Right lobe of liver (tissue), 6 donors: ENCODE data around the gene GLIS1. TPM values are rescaled to one million over a fixed set of nuclear protein-coding genes. Genes with fewer than 3 reads are reported as not detected.

Experiments used
- ATAC-seq, 4 donors: fragments of 200-7000 bp; cut with Tn5 transposase; one replicate each; pipeline ENCODE4 v1.9.1; 2020; ENCODE audit warnings: mild to moderate bottlenecking in 4 of 4, moderate library complexity in 4 of 4
- DNase-seq, 3 donors: peaks; one replicate each; pipeline ENCODE4 v3.0.0-alpha.2; 2020
- H3K27ac ChIP-seq, 3 donors: fragments of 200-600 bp; one replicate each; pipeline ENCODE4 v1.8.0; 2022
- H3K27me3 ChIP-seq, 2 donors: fragments of 200-600 bp; one replicate each; pipeline ENCODE4 v1.8.0; 2022
- H3K36me3 ChIP-seq, 4 donors: fragments of 200-600 bp; sonication (generic) in 1 of 4; one replicate each; pipeline versions ENCODE4 v1.5.1 to v1.8.0; 2017 to 2022; ENCODE audit warnings: control low read depth in 1 of 4
- H3K4me1 ChIP-seq, 4 donors: fragments of 200-600 bp; sonication (generic) in 1 of 4; one replicate each; pipeline versions ENCODE4 v1.5.1 to v1.8.0; 2017 to 2022; ENCODE audit warnings: control low read depth in 1 of 4
- H3K4me3 ChIP-seq, 3 donors: fragments of 200-600 bp; one replicate each; pipeline ENCODE4 v1.8.0; 2022
- H3K9me3 ChIP-seq, 4 donors: fragments of 200-600 bp; sonication (generic) in 1 of 4; one replicate each; pipeline versions ENCODE4 v1.5.1 to v1.8.0; 2017 to 2022; ENCODE audit warnings: control low read depth in 1 of 4
- CTCF ChIP-seq, 4 donors: fragments of 200-600 bp in 3 of 4; fragments of 450-650 bp in 1 of 4; IDR thresholded peaks; one replicate each; pipeline versions ENCODE4 v1.5.1 to v1.8.0; 2016 to 2022; ENCODE audit warnings: antibody characterized with exemption in 4 of 4, mild to moderate bottlenecking in 2 of 4
- POLR2A ChIP-seq: fragments of 450-650 bp; IDR thresholded peaks from one replicate; pipeline ENCODE4 v1.6.1; 2017; ENCODE audit warnings: antibody characterized with exemption, mild to moderate bottlenecking
- WGBS: methylation state at CpG from one replicate; pipeline ENCODE4 v1.1.6; 2018; ENCODE audit warnings: low coverage, low lambda C conversion rate; ENCODE audit not compliant: insufficient coverage; ENCODE audit errors: missing lambda C conversion rate; 5-methylcytosine and 5-hydroxymethylcytosine counted together
- intact Hi-C, 2 donors: fragments of 100-400 bp; cut with DNase I; formaldehyde crosslinking; loops; one replicate each; pipeline versions ENCODE4 v1.11.2 to v1.14.1; 2022
- total RNA-seq, 6 experiments: library from RNA; depleted of rRNA in 2 of 6; stranded (reverse); fragments of >200 nt in 2 of 6; fragmentation: NEBNext Ultra II Directional in 3 of 6; extraction: Animal tissue kit (Norgen Biotek cat#: 25700) in 3 of 6; gene quantifications; one replicate each; pipeline versions ENCODE4 v1.1.0 to v1.2.4, GENCODE V29; 2016 to 2023
- donor health status: DM: no; HTN: yes; CAD: no.
- donor health status: DM: no; HTN: no; CAD: no.
- donor health status: DM: no; HTN: no; CAD: no.
- donor health status: DM: no; HTN: yes; CAD: no.
- donor health status: DM: no; HTN: yes; CAD: no.

GLIS1 gene
- total RNA-seq, 6 experiments from 2014 or later = not detected

- Histone ChIP-seq H3K27me3 (no peaks in the 10 kb centered on the region), H3K4me1 (no peaks in the 10 kb centered on the region), H3K9me3 (no peaks in the 10 kb centered on the region), H3K4me3 (no peak overlapping the region), H3K36me3 (no peaks in the 10 kb centered on the region), H3K27ac (no peak overlapping the region)
- intact Hi-C loops = no loop called here
- DNase-seq = no peak
- 64% methylated on average over 5 of the region's 11 CpGs for WGBS
- no peak for ATAC-seq
- TF ChIP-seq CTCF (IDR thresholded peaks at IDR 0.05) (no peak), POLR2A (no peak)
Measured at GRCh38 chr1:53521924-53522552, 216.9 kb downstream of the GLIS1 start.

GRCh38 chr1:53520481-53520880 lies 218.5 kb downstream of the GLIS1 start:
- Histone ChIP-seq H3K4me3 (no peak overlapping the region), H3K36me3 (no peaks in the 10 kb centered on the region), H3K9me3 (no peaks in the 10 kb centered on the region), H3K27ac (no peak overlapping the region), H3K27me3 (no peaks in the 10 kb centered on the region), H3K4me1 (no peaks in the 10 kb centered on the region)
- ATAC-seq (no peak), DNase-seq (no peak)
- intact Hi-C loops = no loop called here
- TF ChIP-seq CTCF (IDR thresholded peaks at IDR 0.05) = no peak
- TF ChIP-seq POLR2A = no peak
- 80% methylated on average over 2 of the region's 13 CpGs for WGBS

- Histone ChIP-seq H3K4me1 (no peaks in the 10 kb centered on the region), H3K4me3 (no peak overlapping the region), H3K27ac (no peak overlapping the region), H3K9me3 (no peaks in the 10 kb centered on the region), H3K27me3 (no peaks in the 10 kb centered on the region), H3K36me3 (no peaks in the 10 kb centered on the region)
- intact Hi-C loops = no loop called here
- DNase-seq = no peak
- WGBS = 33% methylated on average over 1 of the region's 8 CpGs
- no peak for TF ChIP-seq POLR2A
- no peak for TF ChIP-seq CTCF (IDR thresholded peaks at IDR 0.05)
- no peak for ATAC-seq
Measured at GRCh38 chr1:53519421-53519820, 219.5 kb downstream of the GLIS1 start.

DNA sequence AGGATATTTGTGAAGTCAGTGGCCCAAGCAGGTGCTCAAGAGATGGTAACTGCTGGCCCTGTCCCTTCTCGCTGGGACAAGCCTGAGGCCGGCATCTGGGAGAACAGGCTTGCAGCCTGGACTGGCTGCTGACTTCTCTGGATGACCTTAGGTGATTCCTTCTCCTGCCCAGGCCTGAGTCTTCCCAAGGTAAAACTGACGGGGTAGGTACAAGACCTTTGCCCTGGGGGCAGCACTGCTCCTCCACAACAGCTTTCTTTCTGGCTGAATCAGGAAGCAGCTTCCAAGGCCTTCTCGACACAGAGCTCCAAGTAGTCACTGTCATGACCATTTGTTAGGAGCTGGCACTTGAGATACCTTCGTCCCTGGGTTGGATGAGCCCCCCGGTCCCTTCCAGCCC lies 220.2 kb downstream of the GLIS1 start:
- Histone ChIP-seq H3K9me3 (no peaks in the 10 kb centered on the region), H3K27ac (no peak overlapping the region), H3K27me3 (no peaks in the 10 kb centered on the region), H3K4me3 (no peak overlapping the region), H3K4me1 (no peaks in the 10 kb centered on the region), H3K36me3 (no peaks in the 10 kb centered on the region)
- no peak for TF ChIP-seq CTCF (IDR thresholded peaks at IDR 0.05)
- no peak for TF ChIP-seq POLR2A
- 80% methylated on average over 1 of the region's 6 CpGs for WGBS
- DNase-seq (no peak), ATAC-seq (no peak)
- intact Hi-C loops = no loop called here
